ENCODE measurements around the gene CREBBP.

CREBBP gene

DNA sequence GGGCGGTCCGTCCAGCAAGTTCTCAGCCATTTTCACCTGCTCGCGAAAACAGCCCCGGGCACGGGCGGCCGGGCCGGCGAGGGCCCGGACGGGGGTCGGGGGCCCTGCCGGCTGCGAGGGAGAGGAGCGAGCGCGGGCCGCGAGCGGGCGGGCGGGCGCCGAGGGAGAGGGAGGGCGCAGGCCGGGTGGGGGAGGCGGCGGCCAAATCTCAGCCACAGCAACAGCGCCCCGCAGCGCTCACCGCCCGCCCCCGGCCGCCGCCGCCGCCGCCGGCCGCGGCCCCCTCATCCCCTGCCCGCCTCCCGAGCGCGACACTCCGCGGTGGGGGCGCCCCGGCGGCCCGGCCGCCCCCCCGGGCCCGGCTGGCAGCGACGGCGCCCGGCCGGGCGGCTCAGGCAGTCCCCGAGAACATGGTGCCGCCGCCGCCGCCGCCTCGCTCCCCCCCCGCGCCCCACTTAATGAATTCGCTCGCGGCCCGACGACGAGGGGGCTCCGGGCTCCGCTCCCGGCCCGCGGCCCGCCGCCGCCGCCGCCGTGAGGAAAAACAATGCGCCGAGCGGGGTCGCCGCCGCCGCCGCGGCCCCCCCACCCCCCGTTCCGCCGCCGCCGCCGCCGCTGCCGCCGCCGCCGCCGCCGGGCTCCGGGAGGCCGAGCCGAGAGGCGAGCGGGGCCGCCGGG, 487 bp downstream of the CREBBP start:
- DNase-seq (ENCODE audit: low read depth) = peak; percentile 54

DNA sequence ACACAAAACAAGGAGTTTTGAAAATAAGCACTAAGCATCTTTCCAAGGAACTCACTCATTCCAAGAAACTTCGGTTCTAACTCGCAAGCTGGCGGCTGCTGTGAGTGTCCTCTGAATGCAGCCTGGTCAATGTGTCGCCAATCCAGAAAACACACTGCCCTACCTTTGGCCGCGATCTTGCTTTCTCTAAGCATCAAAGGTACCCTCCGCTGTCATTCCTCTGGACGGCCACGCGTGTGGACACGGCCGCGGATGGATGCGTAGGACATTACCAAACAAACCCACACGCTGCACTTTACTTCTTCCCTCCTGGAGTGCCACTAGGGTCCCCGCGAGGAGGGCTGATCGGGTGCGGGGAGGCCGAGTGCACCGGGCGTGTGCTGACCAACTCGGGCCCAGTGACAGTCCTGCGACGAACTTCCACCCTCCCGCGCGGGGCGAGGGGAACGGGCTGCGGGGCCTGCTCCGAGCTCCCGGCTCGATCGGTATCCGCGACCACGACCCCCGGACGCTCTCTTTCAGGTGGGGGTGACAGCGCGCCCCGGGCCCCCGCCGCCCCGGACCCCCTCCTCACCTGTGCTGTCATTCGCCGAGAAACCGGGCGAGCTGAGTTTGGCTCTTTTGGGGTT, 1.1 kb downstream of the CREBBP start:
- no peak for DNase-seq (ENCODE audit: low read depth)

DNA sequence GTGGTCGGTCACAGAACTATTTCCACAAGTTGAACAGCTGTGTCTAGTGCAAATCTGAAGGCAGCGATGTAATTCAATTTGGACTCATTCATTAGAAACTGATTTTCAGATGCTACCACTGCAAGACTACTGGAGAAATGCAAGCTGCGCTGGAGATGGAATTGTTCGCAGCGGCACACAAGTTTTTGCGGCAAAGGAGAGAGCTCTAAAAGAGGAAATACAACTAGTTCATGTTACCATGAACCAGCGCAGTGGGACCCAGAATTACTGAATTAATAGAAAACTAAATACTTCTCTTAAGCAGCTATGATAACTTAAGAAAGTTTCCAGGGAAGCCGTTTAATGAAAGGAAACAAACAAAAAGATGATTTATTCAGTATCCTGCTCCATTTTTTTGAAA, 1.9 kb downstream of the CREBBP start:
- DNase-seq (ENCODE audit: low read depth) = no peak

DNA sequence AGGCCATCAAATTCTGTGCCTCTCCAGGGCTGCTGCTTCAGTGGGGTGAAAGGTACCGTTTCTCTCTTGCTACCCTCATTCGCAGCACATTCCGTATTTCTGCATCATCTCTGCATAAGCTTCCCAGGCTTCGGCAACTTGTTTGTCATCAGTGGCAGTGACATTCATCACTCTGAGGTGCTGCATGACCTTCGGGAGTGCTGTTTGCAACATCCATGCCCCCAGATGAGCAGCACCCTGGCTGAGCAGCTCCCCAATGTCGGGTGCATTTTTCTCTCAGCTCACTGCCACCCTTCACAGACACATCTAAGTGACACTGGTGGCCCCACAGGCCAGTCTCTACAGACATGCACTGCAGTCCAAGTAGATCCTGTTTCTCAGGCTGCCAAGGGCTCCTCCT, 3.8 kb downstream of the CREBBP start:
- no peak for DNase-seq (ENCODE audit: low read depth)

DNA sequence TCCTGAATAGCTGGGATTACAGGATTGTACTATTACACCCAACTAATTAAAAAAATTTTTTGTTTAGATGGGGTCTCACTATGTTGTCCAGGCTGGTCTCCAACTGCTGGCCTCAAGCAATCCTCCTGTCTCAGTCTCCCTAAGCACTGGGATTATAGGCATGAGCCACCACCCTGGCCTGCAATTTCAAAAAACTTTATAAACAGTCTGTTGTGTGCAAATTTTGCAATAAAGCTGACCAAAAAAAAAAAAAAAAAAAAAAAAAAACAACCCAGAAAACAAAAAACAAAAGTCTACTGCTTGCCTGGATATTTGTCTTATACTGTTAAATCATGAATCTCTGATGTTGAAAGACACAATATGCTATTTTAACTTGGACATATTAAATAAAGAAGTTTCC, 4.4 kb downstream of the CREBBP start:
- no peak for DNase-seq (ENCODE audit: low read depth)

DNA sequence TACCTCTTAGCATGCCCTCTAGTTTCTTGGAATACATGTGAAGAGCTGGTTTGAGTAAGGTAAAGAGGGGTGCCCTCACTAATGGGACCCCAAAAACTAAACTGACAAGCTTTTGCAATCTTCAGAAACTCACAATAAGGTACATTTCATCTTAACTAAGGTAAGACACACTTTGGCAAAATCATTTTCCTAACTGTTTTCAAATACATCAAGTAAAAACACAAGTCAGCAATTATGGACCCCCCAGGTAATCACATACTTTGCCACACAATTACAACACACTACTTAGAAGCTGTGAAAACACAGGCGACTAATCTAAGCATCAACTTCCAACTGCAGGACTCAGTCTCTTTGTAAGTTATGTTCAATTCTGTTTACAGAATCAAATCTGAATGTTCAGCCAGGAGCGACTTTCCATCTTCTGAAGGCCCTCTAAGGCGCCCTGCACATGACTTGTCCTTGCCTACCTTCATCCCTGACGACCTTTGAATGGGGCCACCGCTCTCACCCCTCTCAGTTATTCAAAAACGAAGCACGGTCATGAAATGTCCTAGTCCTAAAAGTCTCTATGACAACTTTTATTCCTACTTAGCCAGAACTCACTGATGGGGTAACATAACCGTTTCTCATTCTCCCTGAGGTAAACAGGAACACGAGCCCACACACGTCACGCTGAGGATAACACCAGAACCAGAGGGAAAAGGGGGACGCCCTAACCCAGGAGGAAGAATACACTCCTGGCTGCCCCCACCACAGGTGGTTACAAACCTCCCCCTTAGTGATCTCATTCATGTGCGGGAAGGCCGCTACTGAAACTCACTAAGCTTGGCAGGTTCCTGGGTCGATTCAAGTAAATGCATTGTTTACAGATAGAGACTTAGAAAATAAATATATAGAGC, 5.5 kb downstream of the CREBBP start:
- DNase-seq (ENCODE audit: low read depth) = no peak

DNA sequence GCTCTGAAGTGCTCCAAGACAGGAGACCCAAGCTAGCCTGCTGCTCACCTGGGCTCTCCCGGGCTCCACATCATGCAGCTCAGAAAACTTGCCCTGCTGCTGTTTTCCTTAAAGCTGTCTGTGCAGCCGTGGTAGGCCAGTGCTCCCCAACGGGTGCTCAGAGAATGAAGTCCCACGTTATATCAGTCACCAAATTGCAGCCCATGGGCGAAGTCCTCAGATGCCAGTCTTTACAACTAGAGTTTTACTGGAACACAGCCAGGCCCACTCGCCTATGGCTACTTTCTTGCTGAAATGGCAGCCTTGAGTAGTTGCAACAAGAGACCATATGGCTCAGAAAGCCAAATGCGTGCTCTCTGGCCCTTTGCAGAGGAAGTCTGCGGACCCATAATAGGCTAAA, 6.3 kb downstream of the CREBBP start:
- no peak for DNase-seq (ENCODE audit: low read depth)

DNA sequence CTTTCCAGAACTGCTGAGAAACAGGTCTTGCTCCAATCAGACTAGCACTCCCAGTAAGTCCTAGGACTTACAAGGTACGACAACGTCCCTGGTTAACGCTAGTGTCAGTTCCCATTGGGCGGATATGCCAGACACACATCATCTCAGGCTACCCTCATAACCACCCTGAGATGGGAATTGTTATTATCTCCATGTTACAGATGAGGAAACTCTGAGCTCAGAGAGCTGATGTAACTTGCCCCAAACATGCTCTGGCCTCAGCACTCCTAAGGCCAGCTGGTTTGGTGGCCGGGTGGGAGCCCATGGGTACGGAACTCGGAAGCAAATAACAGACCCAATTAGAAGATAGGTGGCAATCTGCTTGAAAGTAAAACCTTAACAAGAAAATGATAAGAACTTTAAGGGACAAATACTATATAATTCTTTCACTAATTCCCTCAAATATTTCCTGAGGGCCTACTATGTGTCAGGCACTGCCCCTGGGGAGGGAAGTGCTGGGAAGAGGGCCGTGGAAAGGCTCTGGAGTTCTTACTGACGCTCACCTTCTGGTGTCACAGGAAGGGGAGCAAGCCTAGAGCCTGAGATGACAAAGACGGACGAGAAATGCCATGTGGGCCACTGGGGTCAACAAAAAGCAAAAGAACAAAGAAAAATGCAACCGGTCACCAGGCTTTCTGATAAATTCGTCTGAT, 6.9 kb downstream of the CREBBP start:
- no peak for DNase-seq (ENCODE audit: low read depth)

DNA sequence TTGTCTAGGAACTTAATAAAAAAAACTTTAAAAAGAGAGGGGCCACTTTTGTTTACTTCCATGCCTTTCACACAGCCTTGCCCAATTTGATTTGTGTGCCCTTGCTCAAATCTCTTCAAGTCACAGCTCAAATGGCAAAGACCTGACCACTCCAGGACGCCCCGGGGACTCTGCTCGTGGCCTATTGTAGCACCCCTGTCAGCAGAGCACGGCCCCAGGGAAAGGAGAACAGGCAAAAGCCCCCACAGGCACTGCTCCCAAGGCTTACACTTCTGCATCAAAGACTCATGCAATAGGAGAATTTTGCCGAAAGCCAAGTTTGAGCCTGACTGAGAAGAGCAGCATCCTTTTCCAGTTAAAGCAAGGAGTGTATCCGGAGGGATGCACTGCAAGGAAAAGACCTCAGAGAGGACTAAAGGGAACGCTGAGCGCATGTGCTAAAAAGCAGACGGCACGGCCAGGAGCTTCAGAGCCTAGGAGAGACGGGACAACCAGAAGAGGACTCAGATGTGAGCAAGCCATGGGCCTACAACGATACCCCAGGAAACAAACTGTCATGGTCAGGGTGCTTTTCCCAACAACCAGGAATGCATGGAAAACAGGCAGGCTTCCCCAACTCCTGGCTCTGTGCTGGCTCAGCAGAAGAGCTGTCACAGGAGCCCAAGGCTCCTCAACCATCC, 8.2 kb downstream of the CREBBP start:
- DNase-seq (ENCODE audit: low read depth) = no peak

DNA sequence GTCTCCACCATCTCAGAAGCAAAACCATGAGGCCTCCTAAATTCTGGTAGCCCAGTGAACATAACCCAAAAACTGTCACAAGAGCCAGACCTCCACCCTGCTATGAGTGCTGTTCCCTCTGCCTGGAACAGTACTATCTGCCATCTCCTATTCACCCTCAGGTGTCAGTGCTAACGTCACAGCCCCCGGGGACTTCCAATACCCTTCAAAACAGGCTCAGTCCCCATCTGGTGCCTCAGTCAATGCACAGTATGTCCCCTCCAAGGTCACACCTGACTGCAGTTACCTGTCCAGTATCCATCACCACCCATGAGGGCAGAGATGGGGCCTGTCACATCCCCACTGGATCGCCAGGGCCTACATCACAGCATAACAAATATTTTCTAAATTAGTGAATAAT, 11.5 kb downstream of the CREBBP start:
- no peak for DNase-seq (ENCODE audit: low read depth)

DNA sequence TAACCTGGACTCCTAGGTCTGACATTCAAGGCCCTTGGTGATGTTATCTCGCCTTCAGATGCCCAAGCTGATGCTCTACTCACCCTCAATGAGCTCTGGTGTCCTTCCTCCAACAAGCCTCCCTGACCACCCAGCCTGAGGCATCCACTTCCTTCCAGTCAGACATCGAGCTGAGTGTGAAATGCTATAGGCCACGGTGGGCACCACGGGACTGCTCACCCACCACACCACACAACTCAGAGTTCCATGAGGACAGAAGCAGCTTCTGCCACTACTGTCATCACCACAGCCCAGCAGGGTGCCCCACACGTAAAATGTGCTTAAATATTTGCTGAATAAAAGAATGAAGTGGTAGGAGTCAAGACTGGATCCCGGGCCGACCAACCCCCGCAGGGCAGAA, 12.0 kb downstream of the CREBBP start:
- no peak for DNase-seq (ENCODE audit: low read depth)

DNA sequence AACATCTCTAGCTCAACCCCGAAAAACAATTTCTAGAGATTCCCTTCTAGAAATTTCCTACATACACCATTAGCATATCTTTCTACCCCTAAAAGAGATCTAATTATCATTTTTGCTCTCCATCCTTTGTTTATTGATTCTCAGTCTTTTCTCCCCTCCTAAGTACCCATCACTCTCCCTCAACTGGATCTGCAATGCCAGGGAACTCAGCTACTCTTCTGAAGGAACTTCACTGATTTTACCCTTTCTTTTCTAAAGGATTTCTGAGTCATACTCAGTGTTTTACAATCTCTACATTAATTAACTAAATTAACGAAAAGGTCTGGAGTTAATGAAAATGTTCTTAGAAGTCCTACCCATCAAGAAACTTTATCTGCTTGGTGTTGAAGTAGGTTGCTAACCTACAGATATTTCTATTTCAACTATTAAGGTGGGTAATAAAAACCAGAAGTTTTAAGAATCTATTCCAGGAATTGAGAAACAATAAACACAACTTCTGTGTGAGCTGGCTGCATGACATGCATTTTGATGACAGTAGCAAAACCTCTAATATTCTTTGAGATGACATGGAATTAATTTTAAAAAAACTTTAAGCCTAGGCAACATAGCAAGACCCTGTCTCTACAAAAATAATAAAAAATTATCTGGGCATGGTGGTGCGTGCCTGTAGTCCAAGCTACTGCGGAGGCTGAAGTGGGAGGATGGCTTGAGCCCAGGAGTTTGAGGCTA, 13.6 kb downstream of the CREBBP start:
- no peak for DNase-seq (ENCODE audit: low read depth)

DNA sequence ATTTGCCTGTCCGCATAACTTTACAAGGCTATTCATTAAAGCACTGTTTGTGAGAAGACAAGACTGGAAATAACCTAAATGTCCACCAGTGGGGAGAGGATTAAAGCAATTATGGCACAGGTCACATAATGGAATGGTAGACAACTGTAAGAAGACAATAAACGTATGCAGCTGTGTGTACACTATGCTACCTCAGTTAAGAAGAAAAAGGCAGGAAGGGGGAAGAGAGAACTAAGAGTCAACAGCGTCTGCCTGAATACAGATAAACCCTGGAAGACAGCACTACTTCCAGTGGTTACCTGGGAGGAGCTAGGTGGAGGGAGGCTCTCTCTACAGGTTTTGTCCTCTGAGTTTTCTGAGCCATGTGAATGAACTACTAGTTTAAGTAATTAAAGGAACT, 15.3 kb downstream of the CREBBP start:
- DNase-seq (ENCODE audit: low read depth) = no peak

DNA sequence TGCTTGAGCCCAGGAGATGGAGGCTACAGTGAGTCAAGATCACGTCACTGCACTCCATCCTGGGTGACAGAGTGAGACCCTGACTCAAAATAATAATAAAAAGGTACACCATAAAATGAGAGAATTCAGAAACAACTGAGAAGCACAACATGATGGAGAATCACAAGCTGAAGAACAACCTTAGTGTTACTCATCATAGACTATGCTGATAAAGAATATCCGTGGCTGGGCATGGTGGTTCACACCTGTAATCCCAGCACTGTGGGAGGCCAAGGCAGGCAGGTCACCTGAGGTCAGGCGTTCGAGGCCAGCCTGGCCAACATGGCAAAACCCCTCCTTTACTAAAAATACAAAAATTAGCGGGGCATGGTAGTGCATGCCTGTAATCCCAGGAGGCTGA, 16.0 kb downstream of the CREBBP start:
- no peak for DNase-seq (ENCODE audit: low read depth)

DNA sequence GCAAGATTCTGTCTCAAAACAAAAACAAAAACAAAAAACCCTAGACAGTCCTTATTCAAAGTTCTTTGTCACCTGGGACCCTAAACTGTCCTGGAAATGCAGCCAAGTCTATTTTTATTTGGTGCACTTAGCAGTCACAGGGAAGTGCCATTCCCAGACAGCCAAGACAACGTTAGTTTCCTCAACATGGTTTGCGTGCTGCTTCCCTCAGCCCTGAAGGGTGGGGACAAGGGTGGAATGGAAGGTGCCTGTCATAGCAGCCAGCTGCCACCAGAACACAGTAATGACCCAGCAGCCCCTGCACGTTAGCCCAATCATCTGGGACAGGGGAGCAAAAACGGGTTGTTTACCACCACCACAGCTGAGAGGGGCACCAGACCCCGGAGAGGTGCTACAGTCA, 16.9 kb downstream of the CREBBP start:
- no peak for DNase-seq (ENCODE audit: low read depth)

DNA sequence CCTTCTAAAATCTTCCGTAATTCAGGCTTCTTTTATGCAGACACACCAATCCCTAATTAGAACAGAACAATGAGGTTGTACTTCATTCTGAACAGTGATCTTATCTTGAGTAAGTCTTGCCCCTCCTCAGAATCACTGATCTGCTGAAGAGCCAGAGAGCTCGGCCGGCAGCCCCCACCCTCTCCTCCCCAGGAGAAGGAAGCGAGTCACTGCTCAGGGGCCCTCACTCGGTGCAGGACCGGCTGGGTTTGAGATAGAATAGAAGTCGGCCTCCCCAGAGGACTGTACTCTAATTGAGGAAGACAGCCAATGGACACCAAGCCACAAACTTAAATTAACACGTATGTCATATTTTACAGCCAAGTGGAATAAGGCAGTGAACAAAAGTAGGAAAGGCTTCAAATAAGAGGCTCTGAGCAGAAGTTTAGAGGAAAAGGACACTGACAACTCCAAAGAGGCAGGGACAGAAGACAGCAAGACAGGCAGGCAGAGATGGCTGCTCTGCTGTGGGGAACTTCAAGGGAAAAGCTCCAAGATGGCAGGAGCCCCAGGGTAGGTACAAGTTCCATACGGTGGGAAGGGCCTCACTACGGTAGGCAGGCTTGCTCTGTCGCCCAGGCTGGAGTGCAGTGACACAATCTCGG, 18.6 kb downstream of the CREBBP start:
- DNase-seq (ENCODE audit: low read depth) = no peak

DNA sequence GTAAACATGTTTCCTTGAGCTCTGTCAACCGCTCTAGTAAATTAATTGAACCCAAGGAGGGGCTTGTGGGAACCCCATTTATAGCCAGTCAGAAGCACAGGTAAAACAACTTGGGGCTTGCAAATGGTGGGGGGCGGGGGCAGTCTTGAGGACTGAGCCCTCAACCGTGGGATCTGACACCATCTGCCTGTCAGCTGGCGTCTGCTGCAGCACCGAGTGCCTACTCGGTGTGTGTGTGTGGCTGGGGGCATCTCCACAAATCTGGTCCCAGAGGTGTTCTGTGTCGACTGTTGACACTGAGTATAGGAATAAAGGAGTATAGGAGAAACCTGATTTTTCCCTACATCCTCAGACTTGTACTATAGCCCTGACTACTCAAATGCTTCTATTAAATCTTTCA, 20.6 kb downstream of the CREBBP start:
- no peak for DNase-seq (ENCODE audit: low read depth)

DNA sequence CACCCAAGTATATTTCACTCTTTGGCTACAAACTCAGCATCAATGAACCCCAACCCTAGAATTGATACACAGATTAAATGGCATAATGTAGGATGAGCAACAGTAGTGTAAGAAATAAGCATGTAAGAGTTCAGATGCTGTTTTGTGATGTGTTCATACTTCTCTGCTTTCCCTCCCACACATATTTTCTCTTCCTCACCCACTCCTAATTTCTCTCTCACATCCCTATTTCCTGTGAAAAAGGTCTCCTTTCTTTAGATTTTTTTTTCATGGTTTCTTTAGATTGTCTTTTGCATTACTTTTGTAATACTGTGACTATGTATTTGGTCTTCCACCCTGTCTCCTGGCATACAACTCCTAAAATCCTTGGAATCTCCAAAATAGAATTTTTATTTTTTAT, 21.7 kb downstream of the CREBBP start:
- no peak for DNase-seq (ENCODE audit: low read depth)

DNA sequence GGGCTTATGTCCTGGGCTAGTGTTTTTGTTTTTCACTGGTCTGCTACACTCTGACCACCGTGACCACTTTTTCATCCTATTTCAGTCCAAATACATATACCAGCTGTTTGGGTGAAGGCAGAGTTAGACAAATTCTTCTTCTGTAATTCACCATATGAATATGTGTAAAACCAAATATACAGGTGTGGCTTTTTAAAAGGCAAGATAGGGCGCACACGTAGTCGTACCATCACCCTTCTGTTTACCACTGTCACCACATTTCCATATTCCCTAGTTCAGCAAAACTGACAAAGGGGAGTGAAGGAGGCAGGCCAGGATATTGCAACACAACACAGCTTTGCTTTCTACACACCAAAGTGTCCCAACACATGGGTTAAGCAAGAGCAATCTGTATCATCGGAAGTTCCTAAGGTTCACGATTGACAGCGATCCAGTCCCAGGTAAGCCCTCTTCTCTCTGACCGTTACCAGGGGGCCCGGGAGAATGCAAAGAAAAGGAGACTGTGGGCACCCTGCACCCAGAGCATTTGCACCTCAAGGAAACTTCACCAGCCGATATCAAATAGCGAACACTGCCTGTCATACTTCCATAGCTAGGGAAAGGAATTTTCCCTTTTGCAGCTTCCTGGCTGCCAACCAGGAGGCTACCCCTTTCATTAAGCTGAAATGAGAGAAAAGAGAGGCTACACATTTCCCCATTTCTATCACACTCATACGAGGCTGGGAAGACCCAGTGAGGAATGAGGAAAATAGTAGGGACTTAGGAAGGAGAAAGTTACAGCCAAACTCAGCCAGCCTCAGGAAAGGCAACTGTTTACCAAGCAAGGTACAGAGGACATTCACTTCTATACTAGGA, 23.1 kb downstream of the CREBBP start:
- no peak for DNase-seq (ENCODE audit: low read depth)
